Stimulated activated CD4-positive, alpha-beta T cell treated with anti-CD3 and anti-CD28 coated beads, TNF-alpha, amount 100 ng/mL, for 4 hours (primary cell): Measurements from ENCODE around the gene HOXB9.

Source experiments
- DNase-seq, 3 experiments: peaks; one replicate each; pipeline ENCODE4 v3.0.0-alpha.2; 2020; ENCODE audit warnings: low read depth in 3 of 3

Gene HOXB9

DNA sequence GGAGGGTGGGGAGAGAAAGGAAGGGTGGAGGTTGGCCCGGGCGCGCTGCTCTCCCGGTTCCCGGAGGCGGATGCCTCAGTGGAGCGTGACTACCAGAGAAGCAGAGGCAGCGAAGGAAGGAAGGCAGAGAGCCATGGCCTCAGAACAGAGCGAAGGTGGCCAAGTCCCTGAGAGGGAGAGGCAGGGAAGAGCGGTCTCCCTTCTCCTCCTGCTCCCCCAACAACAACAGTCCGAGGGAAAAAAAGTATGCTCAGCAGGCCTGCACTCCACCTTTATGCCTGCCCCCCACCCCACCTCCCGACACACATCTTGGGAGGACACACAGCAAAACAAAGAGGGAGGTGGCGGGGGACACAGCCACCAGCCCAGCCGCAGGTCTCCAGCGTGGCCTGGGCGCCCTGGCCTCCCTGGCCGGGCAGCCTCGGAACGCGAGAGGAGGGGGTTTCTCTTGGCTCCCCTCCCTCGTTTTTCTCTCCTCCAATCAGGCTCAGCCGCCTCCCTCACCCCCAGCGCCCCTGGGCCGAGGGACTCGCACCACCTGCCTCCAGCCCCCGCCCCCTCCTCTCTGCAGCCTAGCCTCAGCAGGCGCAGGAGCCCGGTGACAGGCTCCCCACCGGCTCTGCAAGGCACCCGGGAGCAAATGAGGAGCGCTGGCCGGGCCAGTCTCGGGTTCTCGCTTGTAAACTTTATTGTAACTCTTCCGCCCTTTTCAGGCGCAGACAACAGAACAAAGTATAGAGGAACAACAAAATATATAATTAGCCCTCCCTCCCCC lies 14.3 kb downstream of the HOXB9 start:
- no peak for DNase-seq

DNA sequence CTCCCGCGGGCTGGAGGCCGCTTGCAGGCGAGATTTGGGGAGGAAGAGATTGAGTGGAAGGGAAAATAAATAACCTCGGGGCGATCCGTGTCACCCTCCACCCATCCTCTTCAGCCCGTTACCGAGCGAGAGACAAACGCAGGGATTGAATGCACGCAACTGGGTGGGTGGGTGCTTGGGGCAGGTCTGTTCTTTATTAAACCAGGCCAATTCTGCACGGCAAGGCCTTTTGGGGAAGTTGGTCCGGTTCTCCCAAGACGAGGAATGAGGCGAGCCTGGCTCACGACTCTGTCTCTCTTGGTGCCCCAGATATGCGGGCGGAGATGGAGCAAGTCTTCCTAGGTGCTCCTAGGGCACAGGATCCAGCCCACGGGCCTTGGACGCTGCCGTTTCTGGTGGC lies 14.9 kb downstream of the HOXB9 start:
- no peak for DNase-seq

GRCh38 chr17:48610282-48611211 lies 15.6 kb downstream of the HOXB9 start, which contains the start of gene HOXB7:
Gene HOXB7, minus strand, starts transcription at chr17:48611017. Its CDS starts 99 bp downstream, at chr17:48610918.
- DNase-seq: peak in 1 of 3 experiments; percentile 40

GRCh38 chr17:48609759-48610281 lies 16.3 kb downstream of the HOXB9 start:
- no peak for DNase-seq

GRCh38 chr17:48609033-48609432 lies 17.1 kb downstream of the HOXB9 start:
- no peak for DNase-seq

DNA sequence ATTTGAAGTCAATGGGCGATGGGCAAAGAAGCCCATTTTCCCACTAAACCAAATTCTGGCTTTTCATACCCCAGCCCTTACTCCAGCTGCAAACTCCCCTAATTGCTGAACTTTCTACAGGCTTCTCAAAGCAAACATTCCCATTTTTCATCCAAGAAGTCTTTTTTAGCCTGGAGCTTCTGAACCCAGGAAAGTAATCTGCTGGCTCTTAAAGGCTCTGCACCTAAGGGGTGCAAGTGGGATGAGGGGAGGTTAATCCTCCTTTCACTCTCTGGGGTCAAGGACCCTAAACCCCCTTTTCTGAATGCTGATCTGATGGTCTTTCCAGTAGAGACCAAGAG lies 17.7 kb downstream of the HOXB9 start:
- no peak for DNase-seq

GRCh38 chr17:48606892-48607614 lies 19.1 kb downstream of the HOXB9 start:
- DNase-seq: no peak

DNA sequence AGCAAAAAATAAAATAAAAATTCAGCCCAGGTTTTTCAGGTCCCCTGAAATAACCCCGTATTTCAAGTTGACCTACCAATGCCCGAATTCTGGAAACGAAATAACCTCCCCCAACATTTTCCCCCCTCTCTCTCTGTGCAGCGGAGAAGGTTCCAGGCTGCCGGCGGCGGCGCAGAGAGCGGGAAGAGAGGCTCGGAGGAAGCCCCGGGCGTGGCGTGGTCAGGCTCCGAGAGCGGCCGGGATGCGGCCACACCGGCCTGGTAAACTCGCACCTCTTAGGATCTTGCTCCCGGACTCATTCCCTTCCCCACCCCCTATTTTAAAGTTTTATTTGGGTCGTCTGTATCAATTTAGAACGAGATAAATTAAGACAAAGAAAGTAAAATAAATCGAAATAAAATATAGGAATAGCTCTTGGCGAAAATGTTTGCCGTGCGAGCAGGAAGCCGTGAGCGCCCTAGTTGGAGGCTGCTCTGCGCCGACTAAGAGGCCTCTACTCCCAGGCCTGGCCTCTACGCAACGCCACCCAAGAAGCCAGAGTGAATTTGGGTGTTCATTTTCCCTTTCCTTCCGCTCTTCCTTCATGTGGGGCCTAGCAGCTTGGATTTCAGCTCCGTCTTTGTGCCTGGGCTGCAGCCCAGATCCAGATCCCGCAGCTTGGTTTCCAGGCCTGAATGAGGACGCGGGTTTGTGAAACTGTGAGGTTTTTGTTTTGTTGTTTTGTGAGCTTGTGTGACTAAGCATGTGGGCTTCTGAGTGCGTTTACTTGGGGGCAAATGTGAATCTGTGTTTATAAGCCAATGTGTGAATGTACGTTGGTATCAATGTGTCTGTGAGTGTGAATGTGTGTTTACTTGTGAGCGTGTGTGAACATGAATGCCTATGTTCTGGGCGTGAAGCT lies 19.9 kb downstream of the HOXB9 start:
- no peak for DNase-seq

- no peak for DNase-seq
These were observed 20.7 kb downstream of the HOXB9 start for GRCh38 chr17:48605409-48605919.

GRCh38 chr17:48604770-48605329 lies 21.3 kb downstream of the HOXB9 start, which contains the start of gene HOXB6:
Gene HOXB6, minus strand, starts transcription at chr17:48604986. Its CDS starts 6,836 bp downstream, at chr17:48598150.
- no peak for DNase-seq

DNA sequence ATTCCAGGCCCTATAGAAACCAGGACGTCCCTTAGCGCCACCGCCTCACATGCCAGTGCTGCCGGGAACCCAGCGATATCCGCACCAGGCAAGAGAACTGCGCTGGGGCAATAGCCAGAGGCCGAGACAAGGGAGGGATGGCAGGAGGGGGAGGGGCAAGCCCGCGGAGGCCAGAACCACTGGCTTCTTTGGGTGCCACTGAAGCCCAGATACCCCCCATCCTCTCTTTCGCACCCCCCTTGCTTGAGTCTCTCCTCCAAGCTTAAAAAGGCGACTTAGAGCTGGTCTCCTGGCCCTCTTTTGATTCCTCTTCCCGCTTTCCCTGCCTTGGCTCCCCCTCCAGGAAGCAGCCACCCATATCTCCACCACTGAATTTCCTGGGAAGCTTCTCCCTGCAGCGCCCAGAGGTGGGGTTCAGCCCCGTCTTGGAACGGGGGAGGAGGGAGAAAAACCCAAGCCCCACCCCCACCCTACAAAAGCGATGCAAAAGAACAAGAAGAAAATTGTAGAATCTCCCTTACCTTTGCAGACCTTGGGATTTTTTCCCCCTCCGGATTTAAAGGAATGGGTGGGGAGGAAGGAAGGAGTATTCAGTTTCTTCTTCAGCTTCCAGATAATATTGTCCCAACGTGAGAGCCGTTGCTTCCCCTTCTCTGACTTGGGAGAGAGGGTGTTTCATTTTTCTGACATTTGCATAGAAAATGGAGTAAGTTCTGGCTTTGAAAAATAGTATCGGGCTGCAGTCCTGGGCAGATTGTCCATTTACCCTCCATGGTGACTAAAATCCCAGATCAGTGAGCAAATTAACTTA lies 22.0 kb downstream of the HOXB9 start:
- DNase-seq: no peak

- no peak for DNase-seq
These were observed 24.4 kb downstream of the HOXB9 start for GRCh38 chr17:48601539-48602425.

GRCh38 chr17:48601207-48601538 lies 25.0 kb downstream of the HOXB9 start:
- no peak for DNase-seq

GRCh38 chr17:48600244-48601098 lies 25.7 kb downstream of the HOXB9 start:
- DNase-seq: no peak

DNA sequence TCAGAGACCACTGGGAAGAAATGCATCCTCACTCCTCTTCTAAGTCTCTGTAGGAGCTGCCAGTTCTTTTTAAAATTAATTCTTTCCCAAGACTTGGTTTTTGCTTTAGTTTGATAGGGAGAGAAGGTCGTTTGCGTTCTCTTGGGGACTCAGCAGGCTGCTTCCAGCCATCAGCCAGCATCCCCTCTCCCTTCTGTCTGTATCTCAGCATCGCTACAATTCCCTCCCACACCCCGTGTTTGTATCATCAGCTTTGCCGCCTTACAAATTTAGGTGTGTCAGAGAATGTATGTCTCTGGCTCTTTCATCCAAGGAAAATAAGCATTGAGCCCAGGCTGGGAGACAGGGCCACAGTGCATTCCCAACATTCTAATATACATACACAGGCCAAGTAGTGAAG lies 26.8 kb downstream of the HOXB9 start:
- DNase-seq: no peak

DNA sequence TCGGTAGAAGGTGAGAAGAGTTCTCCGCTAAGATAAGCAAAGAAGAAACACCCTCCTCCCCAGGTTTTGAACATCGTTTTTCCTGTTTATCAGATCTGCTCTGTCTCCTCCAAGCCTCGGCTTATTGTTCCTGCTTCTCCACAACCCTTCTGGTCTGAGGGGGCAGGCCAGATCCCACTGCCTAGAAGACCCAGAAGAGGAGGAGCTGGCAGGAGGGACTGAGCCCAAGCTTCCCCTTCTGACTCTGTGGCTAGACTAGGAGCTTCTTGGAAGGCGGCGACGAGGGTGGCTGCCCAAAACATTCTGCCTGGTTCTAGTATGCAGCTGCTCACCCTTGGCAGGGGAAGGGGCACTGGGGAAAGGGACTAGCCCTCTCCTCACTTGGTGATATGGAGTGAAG lies 27.4 kb downstream of the HOXB9 start:
- DNase-seq: no peak
